CD14-positive monocyte (primary cell): ENCODE measurements around the gene NKX3-2. TPM values are rescaled to one million over a fixed set of nuclear protein-coding genes. Genes with fewer than 3 reads are reported as not detected.

Experiments used
- DNase-seq, 3 donors: peaks; one replicate each; pipeline ENCODE4 v3.0.0-alpha.2; 2011 to 2022
- H2AFZ ChIP-seq: 2 replicates; pipeline ENCODE4 v1.6.0; 2012; ENCODE audit warnings: mild to moderate bottlenecking, low read depth, low read length, inconsistent platforms; ENCODE audit not compliant: insufficient read depth, poor library complexity, severe bottlenecking
- H3K27ac ChIP-seq, 2 donors: 1 replicate in 1 of 2; 2 replicates in 1 of 2; pipeline ENCODE4 v1.5.1; 2012 to 2013; ENCODE audit warnings: low read length in 2 of 2, control low read depth in 1 of 2, inconsistent platforms in 1 of 2, low read depth in 1 of 2, mild to moderate bottlenecking in 1 of 2
- H3K27me3 ChIP-seq, 2 donors: one replicate each; pipeline versions ENCODE4 v1.6.0 to v1.6.1; 2011 to 2013; ENCODE audit warnings: low read length in 2 of 2; ENCODE audit not compliant: control insufficient read depth in 2 of 2, insufficient read depth in 2 of 2
- H3K36me3 ChIP-seq, 2 donors: replicated peaks in 1 of 2; 1 replicate in 1 of 2; 2 replicates in 1 of 2; pipeline versions ENCODE4 v1.5.1 to v1.6.1; 2012 to 2013; ENCODE audit warnings: low read length in 2 of 2, control low read depth in 1 of 2, inconsistent platforms in 1 of 2, mild to moderate bottlenecking in 1 of 2; ENCODE audit not compliant: insufficient read depth in 2 of 2, control insufficient read depth in 1 of 2
- H3K4me1 ChIP-seq, 2 donors: 1 replicate in 1 of 2; 2 replicates in 1 of 2; pipeline versions ENCODE4 v1.5.1 to v1.6.1; 2012 to 2013; ENCODE audit warnings: low read length in 2 of 2, control low read depth in 1 of 2, inconsistent platforms in 1 of 2, mild to moderate bottlenecking in 1 of 2, moderate library complexity in 1 of 2; ENCODE audit not compliant: insufficient read depth in 2 of 2, control insufficient read depth in 1 of 2
- H3K4me2 ChIP-seq: replicated peaks from 2 replicates; pipeline ENCODE3; 2012; ENCODE audit warnings: low read length, moderate library complexity, mild to moderate bottlenecking; ENCODE audit not compliant: poor library complexity, severe bottlenecking; ENCODE audit errors: extremely low read depth
- H3K4me3 ChIP-seq, 3 experiments: fragments of 200-600 bp in 1 of 3; sonication (generic) in 1 of 3; replicated peaks in 1 of 3; 1 replicate in 2 of 3; 2 replicates in 1 of 3; pipeline ENCODE4 v1.5.1; 2011 to 2013; ENCODE audit warnings: low read length in 3 of 3, mild to moderate bottlenecking in 3 of 3, control low read depth in 2 of 3, low read depth in 2 of 3, inconsistent platforms in 1 of 3, moderate library complexity in 1 of 3
- H3K79me2 ChIP-seq: 2 replicates; pipeline ENCODE4 v1.6.0; 2012; ENCODE audit warnings: mild to moderate bottlenecking, control low read depth, inconsistent platforms, low read length, moderate library complexity; ENCODE audit not compliant: insufficient read depth
- H3K9ac ChIP-seq: 2 replicates; pipeline ENCODE4 v1.6.0; 2017; ENCODE audit warnings: low read length, mild to moderate bottlenecking; ENCODE audit not compliant: insufficient read depth, poor library complexity, severe bottlenecking
- H3K9me3 ChIP-seq, 2 donors: replicated peaks in 1 of 2; 1 replicate in 1 of 2; 2 replicates in 1 of 2; pipeline versions ENCODE4 v1.5.1 to v1.6.1; 2012 to 2013; ENCODE audit warnings: low read length in 2 of 2, control low read depth in 1 of 2; ENCODE audit not compliant: control insufficient read depth in 1 of 2, insufficient read depth in 1 of 2
- H4K20me1 ChIP-seq: 2 replicates; pipeline ENCODE4 v1.6.0; 2012; ENCODE audit warnings: mild to moderate bottlenecking, low read length, control low read depth, moderate library complexity; ENCODE audit not compliant: insufficient read depth
- H3K27ac Mint-ChIP-seq, 7 donors: one replicate each; pipeline ENCODE4 v1.8.0; 2020; ENCODE audit warnings: mild to moderate bottlenecking in 7 of 7, mixed read lengths in 7 of 7, moderate library complexity in 6 of 7, inconsistent platforms in 2 of 7
- H3K27me3 Mint-ChIP-seq, 3 donors: one replicate each; pipeline ENCODE4 v1.8.0; 2021 to 2022; ENCODE audit warnings: low read depth in 3 of 3, mild to moderate bottlenecking in 3 of 3, mixed read lengths in 3 of 3, moderate library complexity in 3 of 3, inconsistent platforms in 1 of 3
- H3K36me3 Mint-ChIP-seq, 2 donors: one replicate each; pipeline ENCODE4 v1.8.0; 2020; ENCODE audit warnings: mixed read lengths in 2 of 2, inconsistent platforms in 1 of 2, mild to moderate bottlenecking in 1 of 2
- H3K4me1 Mint-ChIP-seq: one replicate; pipeline ENCODE4 v1.8.0; 2020; ENCODE audit warnings: mild to moderate bottlenecking, mixed read lengths
- H3K4me3 Mint-ChIP-seq, 2 donors: one replicate each; pipeline ENCODE4 v1.8.0; 2020; ENCODE audit warnings: mild to moderate bottlenecking in 2 of 2, mixed read lengths in 2 of 2, moderate library complexity in 1 of 2
- H3K9me3 Mint-ChIP-seq, 7 donors: one replicate each; pipeline ENCODE4 v1.8.0; 2020 to 2022; ENCODE audit warnings: mixed read lengths in 7 of 7, mild to moderate bottlenecking in 6 of 7, moderate library complexity in 6 of 7, inconsistent platforms in 2 of 7
- WGBS: methylation state at CpG from one replicate; pipeline ENCODE4 v1.1.5; 2013; ENCODE audit warnings: missing lambda C conversion rate; ENCODE audit not compliant: insufficient coverage; 5-methylcytosine and 5-hydroxymethylcytosine counted together
- intact Hi-C, 2 donors: fragments of 100-400 bp; cut with micrococcal nuclease; formaldehyde crosslinking; loops; one replicate each; pipeline versions ENCODE4 v1.15.0 to v1.15.1; 2023
- polyA plus RNA-seq, 3 donors: library from polyadenylated mRNA; depleted of rRNA in 1 of 3; unstranded in 2 of 3; stranded (reverse) in 1 of 3; fragments of 300-500 nt in 2 of 3; fragments of >200 nt in 1 of 3; fragmentation: Illumina TruSeq in 2 of 3; gene quantifications; 1 replicate in 2 of 3; 2 replicates in 1 of 3; pipeline ENCODE4 v1.2.3, GENCODE V29; 2012 to 2021
- TF ChIP-seq, protein P1 (sequence below): fragments of 200-600 bp; IDR thresholded peaks from one replicate; pipeline ENCODE4 v1.8.0; 2022; ENCODE audit warnings: antibody characterized with exemption, mild to moderate bottlenecking

Gene NKX3-2
- polyA plus RNA-seq, 3 donors: not detected

DNA sequence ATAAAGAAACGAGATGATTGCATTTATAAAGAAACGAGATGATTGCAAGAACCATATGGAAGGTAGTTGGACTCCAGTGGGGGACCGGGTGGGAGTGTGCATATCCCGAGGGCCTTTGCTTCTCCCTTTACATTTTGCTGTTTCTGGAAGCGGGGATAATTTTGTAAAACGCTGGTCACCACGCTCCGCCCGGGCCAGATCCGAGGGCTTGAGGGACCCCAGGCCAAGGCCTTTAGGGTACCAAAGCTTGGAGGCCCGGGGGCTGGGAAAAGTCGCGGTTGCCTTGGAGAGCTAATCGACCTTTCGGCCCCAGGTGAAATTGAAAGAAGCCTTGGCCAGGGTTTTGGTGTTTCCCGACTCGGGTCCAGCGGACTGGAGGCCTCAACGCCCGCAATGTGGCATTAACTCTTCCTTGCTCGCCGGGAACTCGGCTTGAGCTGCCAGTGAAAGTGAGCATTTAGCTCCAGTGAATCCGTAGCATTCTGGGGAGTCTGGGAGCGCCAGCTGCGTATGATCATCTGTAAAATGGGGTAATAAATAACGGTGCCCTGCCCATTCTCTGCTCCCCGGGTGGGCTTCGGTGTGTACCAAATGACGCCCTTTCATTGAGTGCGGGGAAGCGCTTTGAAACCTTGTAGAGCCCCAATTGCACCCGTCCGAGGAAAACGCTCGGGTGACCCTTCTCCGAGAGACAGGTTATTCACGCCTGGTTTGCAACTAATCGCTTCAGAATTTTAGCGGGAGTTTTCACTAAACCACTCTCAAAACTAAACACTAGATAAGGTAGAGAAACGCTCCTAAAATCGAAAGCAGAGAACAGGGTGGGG, 4.5 kb downstream of the NKX3-2 start:
- intact Hi-C loops: loop anchor here in 1 of 2 donors (10.0 kb wide), 1 partner anchor 695 kb away; no protein-coding TSS in a partner anchor
- H3K9me3 Mint-ChIP-seq: peaks cover under 1 to 66% (median 14%) of the 10 kb centered on the region in 7 donors
- Histone ChIP-seq H4K20me1 (no peaks in the 10 kb centered on the region), H3K4me3 (no peak overlapping the region), H3K4me2 (no peak overlapping the region), H3K27ac (no peak overlapping the region), H3K9ac (no peak overlapping the region), H3K9me3 (peaks cover 5 to 64% of the 10 kb centered on the region in 2 donors), H3K27me3 (peaks cover 90 to 93% of the 10 kb centered on the region in 2 donors), H3K36me3 (no peaks in the 10 kb centered on the region), H3K79me2 (no peaks in the 10 kb centered on the region), H2AFZ (no peak overlapping the region), H3K4me1 (peaks cover 20 to 28% of the 10 kb centered on the region in 2 donors)
- H3K27ac Mint-ChIP-seq: no peak overlapping the region
- WGBS: 7% methylated on average over 32 of the region's 42 CpGs
- no peak for DNase-seq
- H3K27me3 Mint-ChIP-seq: peaks cover 93 to 100% (median 98%) of the 10 kb centered on the region in 3 donors
- TF ChIP-seq, protein P1, sequence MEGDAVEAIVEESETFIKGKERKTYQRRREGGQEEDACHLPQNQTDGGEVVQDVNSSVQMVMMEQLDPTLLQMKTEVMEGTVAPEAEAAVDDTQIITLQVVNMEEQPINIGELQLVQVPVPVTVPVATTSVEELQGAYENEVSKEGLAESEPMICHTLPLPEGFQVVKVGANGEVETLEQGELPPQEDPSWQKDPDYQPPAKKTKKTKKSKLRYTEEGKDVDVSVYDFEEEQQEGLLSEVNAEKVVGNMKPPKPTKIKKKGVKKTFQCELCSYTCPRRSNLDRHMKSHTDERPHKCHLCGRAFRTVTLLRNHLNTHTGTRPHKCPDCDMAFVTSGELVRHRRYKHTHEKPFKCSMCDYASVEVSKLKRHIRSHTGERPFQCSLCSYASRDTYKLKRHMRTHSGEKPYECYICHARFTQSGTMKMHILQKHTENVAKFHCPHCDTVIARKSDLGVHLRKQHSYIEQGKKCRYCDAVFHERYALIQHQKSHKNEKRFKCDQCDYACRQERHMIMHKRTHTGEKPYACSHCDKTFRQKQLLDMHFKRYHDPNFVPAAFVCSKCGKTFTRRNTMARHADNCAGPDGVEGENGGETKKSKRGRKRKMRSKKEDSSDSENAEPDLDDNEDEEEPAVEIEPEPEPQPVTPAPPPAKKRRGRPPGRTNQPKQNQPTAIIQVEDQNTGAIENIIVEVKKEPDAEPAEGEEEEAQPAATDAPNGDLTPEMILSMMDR: no peak
- H3K4me1 Mint-ChIP-seq: peaks cover 52% of the 10 kb centered on the region
- H3K4me3 Mint-ChIP-seq: peak overlapping the region in 1 of 2 donors; percentile 97
- peaks cover 9% of the 10 kb centered on the region in 2 donors for H3K36me3 Mint-ChIP-seq

DNA sequence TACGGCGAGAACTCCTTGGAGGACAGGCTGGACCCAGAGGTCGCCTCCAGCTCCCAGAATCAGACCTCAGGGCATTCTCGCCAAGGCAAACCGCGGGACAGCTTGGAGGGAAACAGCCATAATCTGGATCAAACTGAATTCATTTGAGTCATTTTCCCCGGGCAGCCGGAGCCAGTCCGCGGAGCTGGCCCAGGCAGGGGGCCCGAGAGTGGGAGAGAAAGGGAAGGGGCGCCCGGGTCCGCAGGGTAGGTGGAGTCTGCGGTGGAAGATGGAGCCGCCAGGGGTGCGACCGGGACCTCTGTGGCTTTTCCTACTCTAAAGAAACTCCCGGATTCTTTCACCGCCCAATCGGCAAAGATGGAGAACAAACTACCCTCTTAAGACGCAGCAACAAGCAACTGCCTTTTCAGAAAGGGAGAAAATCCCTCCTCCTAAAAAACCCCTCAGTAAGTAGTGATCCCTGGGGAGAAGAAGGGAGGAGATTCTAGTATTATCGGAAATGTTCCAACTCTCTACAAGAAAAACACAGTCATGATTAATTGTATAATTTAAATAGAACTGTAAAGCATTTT, 5.2 kb downstream of the NKX3-2 start:
- peaks cover 5 to 71% of the 10 kb centered on the region in 2 donors for H3K9me3 ChIP-seq
- H3K36me3 Mint-ChIP-seq: peaks cover 9% of the 10 kb centered on the region in 2 donors
- no peak for DNase-seq
- 4% methylated on average over 11 of the region's 23 CpGs for WGBS
- no peak overlapping the region for H3K27ac Mint-ChIP-seq
- peaks cover 100% of the 10 kb centered on the region in 3 donors for H3K27me3 Mint-ChIP-seq
- H3K4me2 ChIP-seq: no peak overlapping the region
- no peaks in the 10 kb centered on the region for H4K20me1 ChIP-seq
- no peak overlapping the region for H2AFZ ChIP-seq
- H3K27me3 ChIP-seq: peaks cover 92 to 96% of the 10 kb centered on the region in 2 donors
- H3K9ac ChIP-seq: no peak overlapping the region
- H3K9me3 Mint-ChIP-seq: peaks cover 0 to 64% (median 13%) of the 10 kb centered on the region in 7 donors
- no peak overlapping the region for H3K27ac ChIP-seq
- H3K4me1 Mint-ChIP-seq: peaks cover 54% of the 10 kb centered on the region
- no peaks in the 10 kb centered on the region for H3K79me2 ChIP-seq
- TF ChIP-seq, protein P1: no peak
- peaks cover 16 to 24% of the 10 kb centered on the region in 2 donors for H3K4me1 ChIP-seq
- intact Hi-C loops: no loop called here
- H3K4me3 Mint-ChIP-seq: peak overlapping the region in 1 of 2 donors; percentile 97
- H3K4me3 ChIP-seq: no peak overlapping the region
- H3K36me3 ChIP-seq: no peaks in the 10 kb centered on the region
